ENCODE results near the gene TOR1B.

TOR1B gene

GRCh38 chr9:129815278-129815677 is 12.3 kb downstream of the TOR1B start:
- DNase-seq (ENCODE audit: low read depth), result no peak
- H3K4me3 ChIP-seq (ENCODE audit: low read depth, low read length), result no peak overlapping the region
- TF ChIP-seq, protein P1, sequence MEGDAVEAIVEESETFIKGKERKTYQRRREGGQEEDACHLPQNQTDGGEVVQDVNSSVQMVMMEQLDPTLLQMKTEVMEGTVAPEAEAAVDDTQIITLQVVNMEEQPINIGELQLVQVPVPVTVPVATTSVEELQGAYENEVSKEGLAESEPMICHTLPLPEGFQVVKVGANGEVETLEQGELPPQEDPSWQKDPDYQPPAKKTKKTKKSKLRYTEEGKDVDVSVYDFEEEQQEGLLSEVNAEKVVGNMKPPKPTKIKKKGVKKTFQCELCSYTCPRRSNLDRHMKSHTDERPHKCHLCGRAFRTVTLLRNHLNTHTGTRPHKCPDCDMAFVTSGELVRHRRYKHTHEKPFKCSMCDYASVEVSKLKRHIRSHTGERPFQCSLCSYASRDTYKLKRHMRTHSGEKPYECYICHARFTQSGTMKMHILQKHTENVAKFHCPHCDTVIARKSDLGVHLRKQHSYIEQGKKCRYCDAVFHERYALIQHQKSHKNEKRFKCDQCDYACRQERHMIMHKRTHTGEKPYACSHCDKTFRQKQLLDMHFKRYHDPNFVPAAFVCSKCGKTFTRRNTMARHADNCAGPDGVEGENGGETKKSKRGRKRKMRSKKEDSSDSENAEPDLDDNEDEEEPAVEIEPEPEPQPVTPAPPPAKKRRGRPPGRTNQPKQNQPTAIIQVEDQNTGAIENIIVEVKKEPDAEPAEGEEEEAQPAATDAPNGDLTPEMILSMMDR (IDR thresholded peaks at IDR 0.05; ENCODE audit: low read depth, low read length, missing control alignments), result no peak

DNA sequence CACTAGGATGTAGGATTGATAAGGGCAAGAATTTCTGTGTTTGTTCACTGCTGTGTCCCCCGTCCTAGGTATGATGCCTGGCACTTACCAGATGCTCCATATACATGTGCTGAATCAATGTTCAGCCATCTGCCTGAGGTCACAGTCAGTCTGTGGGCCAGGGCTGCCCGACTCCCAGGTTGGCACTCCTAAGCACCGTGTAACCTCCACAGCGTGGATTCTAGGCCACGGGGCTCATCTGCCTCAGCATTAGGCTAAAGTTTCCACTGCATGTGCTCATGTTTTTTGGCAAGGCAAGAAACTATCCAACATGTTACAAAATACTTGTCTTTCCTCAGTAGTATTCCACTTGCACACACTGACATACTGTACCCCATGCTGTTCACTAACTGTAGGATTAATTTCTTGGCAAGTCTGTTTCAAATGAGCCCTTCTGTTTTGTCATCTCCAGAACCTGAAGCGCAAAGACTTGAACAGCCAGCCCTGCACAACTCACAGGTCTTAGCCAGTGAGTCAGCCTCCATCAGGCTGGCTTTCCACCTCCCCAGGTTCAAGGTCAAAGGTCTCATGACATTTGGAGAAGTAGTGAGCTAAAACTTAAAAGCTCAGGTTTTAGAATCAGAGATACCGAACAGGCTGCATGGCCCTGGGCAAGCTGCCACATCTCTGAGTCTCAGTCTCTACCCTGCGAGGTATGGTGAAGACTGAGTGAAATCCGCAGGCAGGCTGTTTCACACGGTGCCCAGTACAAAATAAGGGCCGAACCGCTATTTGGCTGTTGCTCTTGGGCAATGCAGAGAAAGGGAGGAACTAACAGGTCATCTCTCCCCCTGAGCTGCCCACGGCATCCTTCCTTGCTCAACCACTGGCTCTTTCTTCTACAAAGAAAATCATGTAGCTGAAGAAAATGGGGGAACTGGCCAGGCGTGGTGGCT is 13.8 kb downstream of the TOR1B start:
- H3K4me3 ChIP-seq (ENCODE audit: low read depth, low read length), result no peak overlapping the region
- TF ChIP-seq, protein P1 (IDR thresholded peaks at IDR 0.05; ENCODE audit: low read depth, low read length, missing control alignments), result no peak
- no peak for DNase-seq (ENCODE audit: low read depth)

DNA sequence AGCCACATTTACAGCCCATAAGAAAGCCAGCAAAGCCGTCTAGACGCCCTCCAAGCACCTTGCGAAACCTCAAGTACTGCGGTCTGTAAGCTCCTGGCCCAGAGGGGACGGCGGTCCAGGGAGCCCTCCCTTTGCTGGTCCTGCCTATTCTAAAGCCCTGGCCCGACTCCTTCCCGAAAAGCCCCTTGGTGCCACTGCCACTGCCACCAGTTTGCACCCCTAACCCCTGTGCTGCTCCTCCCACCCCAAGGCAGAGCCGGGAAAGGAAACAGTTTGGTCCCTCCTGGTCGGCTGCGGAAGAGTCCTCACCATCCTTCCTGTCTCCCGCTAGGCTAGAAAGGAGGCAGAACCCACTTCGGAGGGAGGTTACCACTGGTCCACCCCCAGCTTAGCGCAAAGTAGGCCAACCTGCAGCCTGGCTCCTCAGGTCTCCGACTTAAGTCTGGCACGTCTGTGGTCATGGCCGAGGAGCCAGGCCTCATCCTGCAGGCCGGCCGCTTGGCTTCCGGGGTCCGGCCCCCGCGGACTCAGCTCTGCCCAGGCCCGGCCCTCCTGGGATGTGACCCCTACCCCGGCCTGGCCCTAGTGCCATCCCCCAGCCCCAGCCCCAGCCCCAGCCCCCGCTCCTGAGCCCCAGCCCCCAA is 20.0 kb downstream of the TOR1B start:
- TF ChIP-seq, protein P1 (IDR thresholded peaks at IDR 0.05; ENCODE audit: low read depth, low read length, missing control alignments), result no peak
- DNase-seq (ENCODE audit: low read depth), result no peak
- peak overlapping the region; percentile 76 for H3K4me3 ChIP-seq (ENCODE audit: low read depth, low read length)

- TF ChIP-seq, protein P1 (IDR thresholded peaks at IDR 0.05; ENCODE audit: low read depth, low read length, missing control alignments), result no peak
Measured at GRCh38 chr9:129823542-129823934, 20.6 kb downstream of the TOR1B start.

DNA sequence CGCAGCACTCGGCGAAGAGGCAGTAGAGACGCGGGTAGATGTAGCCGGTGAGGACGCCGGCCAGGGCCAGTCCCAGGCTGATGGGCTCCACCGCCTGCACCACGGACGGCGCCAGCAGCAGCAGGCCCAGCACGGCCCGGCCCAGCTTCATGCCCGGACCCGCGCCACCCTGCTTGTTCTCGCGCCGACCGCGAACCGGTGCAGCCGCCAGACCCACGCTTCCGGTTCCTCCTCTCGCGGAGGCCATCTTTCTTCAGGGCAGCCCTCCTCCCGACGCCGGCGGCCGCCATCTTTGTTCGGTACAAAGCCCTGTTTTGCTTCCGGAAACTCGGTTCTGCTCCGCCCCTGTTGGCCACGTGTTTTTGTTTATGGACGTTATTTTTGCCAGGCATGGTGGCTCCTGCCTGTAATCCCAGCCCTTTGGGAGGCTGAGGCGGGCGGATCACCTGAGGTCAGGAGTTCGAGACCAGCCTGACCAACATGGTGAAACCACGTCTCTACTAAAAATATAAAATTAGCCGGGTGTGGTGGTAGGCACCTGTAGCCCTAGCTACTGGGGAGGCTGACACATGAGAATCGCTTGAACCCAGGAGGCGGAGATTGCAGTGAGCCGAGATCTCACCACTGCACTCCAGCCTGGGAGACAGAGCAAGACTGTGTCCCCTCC is 21.1 kb downstream of the TOR1B start, which contains the start of gene TOR1A:
TSS of gene TOR1A (minus strand) at position 202 of the 667 bp plus-strand sequence. CDS start at position 151, 51 bp downstream.
- TF ChIP-seq, protein P1 (IDR thresholded peaks at IDR 0.05; ENCODE audit: low read depth, low read length, missing control alignments), result no peak
- H3K4me3 ChIP-seq (ENCODE audit: low read depth, low read length), result peak within 1 kb of the TSS; percentile 76
- peak; percentile 75 for DNase-seq (ENCODE audit: low read depth)

More at GRCh38 chr9:129823542-129823934, 20.6 kb downstream of the TOR1B start:
- DNase-seq (ENCODE audit: low read depth), result no peak
- H3K4me3 ChIP-seq (ENCODE audit: low read depth, low read length), result peak overlapping the region; percentile 76

DNA sequence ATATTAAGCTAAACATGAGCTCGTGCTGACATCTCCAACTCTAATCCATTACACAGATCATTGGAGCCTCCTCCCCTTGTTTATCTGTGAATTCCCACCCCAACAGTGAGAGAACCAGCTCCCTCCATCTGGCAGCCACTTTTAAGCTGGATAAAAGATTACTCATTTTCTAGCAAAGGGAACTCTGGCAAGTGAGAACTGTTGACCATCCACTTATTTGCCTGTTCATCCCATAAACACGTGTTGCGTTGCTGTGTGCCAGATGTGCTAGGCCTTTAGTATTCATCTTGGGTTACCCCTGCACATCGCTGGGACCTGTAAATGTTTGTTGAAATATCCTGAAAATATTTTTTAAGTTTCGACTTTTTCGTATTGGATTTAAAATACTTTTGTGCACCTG is 23.4 kb downstream of the TOR1B start:
- H3K4me3 ChIP-seq (ENCODE audit: low read depth, low read length), result no peak overlapping the region
- TF ChIP-seq, protein P1 (IDR thresholded peaks at IDR 0.05; ENCODE audit: low read depth, low read length, missing control alignments), result no peak
- no peak for DNase-seq (ENCODE audit: low read depth)
